Left ventricle myocardium inferior (tissue), 1 donor: ENCODE measurements around the gene ELP4. TPM values are rescaled to one million over a fixed set of nuclear protein-coding genes. Genes with fewer than 3 reads are reported as not detected.

Source experiments
- DNase-seq: peaks from one replicate; pipeline ENCODE4 v3.0.0-alpha.2; 2020
- H3K27ac ChIP-seq: fragments of 200-600 bp; replicated peaks from 2 replicates; pipeline ENCODE4 v1.8.0; 2021
- H3K27me3 ChIP-seq: fragments of 200-600 bp; 2 replicates; pipeline ENCODE4 v1.8.0; 2021; ENCODE audit warnings: low read depth
- H3K36me3 ChIP-seq: fragments of 200-600 bp; 2 replicates; pipeline ENCODE4 v1.8.0; 2021
- H3K4me1 ChIP-seq: fragments of 200-600 bp; 2 replicates; pipeline ENCODE4 v1.8.0; 2021
- H3K4me3 ChIP-seq: fragments of 200-600 bp; 2 replicates; pipeline ENCODE4 v1.8.0; 2021; ENCODE audit warnings: mild to moderate bottlenecking, moderate library complexity
- H3K9me3 ChIP-seq: fragments of 200-600 bp; replicated peaks from 2 replicates; pipeline ENCODE4 v1.8.0; 2021
- intact Hi-C: fragments of 100-400 bp; cut with micrococcal nuclease; formaldehyde crosslinking; loops from one replicate; pipeline ENCODE4 v1.11.0; 2022
- total RNA-seq: library from RNA; stranded (reverse); fragmentation: NEBNext Ultra II Directional; extraction: Animal tissue kit (Norgen Biotek cat#: 25700); gene quantifications from one replicate; pipeline ENCODE4 v1.2.1, GENCODE V29; 2021
- TF ChIP-seq, protein P1 (sequence below): fragments of 200-600 bp; IDR thresholded peaks from 2 replicates; pipeline ENCODE4 v1.8.0; 2021; ENCODE audit warnings: antibody characterized with exemption, mild to moderate bottlenecking, borderline replicate concordance
- donor health status: DM: no; HTN: yes; CAD: no; lungs with severe emphysema.

The ELP4 gene
- total RNA-seq, 1 donor from 2014 or later: 13.6 TPM

DNA sequence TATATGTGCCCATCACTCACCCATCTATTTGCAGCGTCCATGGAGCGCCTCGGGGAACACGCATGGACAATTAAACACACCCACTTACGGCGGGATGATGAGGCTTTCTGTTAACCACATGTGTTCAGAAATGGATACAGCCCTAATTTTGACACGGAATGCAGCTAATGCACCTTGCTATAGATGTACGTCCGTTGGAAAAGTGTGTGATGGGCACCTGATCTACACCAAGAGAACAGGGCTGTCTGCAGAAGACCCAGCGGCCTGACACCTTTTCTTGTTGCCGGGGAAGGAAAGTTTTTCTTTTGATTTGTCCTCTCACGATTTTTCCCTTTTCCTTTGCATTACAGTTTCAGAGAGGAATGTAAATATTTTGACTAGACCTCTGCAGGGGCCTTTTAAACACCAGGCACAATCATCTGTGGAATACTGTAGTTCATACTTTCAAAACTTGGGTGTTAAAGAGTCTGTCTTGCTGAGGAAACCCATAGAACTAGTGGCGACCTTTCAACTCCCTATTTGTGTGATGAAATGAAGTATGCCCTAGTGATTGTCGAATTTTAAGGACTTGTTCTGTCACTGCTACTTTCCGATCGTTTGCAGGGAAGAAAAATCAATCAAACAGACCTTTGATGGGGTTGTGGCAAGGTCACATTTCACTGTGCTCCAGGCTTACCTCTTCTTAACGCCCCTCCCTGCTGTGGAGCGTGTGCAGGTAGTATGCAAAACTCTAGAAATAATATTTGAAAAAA, 318.1 kb downstream of the ELP4 start:
- intact Hi-C loops: no loop called here
- Histone ChIP-seq H3K27ac (no peak overlapping the region), H3K27me3 (peaks cover 100% of the 10 kb centered on the region)

DNA sequence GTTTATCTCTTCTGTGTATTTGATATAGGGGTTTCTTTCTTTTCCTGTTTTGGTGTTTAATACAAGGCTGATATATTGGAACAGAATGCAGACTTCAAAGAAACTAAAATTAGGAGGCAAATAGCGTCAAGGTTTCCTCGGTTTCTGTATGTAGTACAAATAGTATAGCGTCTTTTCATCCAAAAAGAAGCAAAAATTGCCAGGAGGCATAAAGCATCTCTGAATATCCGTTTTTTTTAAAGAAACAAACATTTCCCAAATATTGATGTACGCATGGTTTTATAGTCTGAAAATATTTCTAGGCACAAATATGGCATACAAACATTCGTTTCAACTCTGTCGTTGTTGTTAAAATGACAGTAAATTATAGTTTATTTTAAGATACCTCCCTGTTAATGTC, 318.6 kb downstream of the ELP4 start:
- H3K27ac ChIP-seq: no peak overlapping the region
- H3K9me3 ChIP-seq: no peaks in the 10 kb centered on the region
- TF ChIP-seq, protein P1, sequence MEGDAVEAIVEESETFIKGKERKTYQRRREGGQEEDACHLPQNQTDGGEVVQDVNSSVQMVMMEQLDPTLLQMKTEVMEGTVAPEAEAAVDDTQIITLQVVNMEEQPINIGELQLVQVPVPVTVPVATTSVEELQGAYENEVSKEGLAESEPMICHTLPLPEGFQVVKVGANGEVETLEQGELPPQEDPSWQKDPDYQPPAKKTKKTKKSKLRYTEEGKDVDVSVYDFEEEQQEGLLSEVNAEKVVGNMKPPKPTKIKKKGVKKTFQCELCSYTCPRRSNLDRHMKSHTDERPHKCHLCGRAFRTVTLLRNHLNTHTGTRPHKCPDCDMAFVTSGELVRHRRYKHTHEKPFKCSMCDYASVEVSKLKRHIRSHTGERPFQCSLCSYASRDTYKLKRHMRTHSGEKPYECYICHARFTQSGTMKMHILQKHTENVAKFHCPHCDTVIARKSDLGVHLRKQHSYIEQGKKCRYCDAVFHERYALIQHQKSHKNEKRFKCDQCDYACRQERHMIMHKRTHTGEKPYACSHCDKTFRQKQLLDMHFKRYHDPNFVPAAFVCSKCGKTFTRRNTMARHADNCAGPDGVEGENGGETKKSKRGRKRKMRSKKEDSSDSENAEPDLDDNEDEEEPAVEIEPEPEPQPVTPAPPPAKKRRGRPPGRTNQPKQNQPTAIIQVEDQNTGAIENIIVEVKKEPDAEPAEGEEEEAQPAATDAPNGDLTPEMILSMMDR: no peak
- peaks cover 100% of the 10 kb centered on the region for H3K27me3 ChIP-seq
- DNase-seq: no peak
- no peak overlapping the region for H3K4me3 ChIP-seq
- intact Hi-C loops: no loop called here
- peaks cover 22% of the 10 kb centered on the region for H3K4me1 ChIP-seq
- no peaks in the 10 kb centered on the region for H3K36me3 ChIP-seq

More for the DNA sequence above, 318.1 kb downstream of the ELP4 start:
- DNase-seq: no peak
- TF ChIP-seq, protein P1: no peak
- Histone ChIP-seq H3K4me3 (peak overlapping the region; percentile 38), H3K9me3 (no peaks in the 10 kb centered on the region), H3K4me1 (peaks cover 22% of the 10 kb centered on the region), H3K36me3 (no peaks in the 10 kb centered on the region)

DNA sequence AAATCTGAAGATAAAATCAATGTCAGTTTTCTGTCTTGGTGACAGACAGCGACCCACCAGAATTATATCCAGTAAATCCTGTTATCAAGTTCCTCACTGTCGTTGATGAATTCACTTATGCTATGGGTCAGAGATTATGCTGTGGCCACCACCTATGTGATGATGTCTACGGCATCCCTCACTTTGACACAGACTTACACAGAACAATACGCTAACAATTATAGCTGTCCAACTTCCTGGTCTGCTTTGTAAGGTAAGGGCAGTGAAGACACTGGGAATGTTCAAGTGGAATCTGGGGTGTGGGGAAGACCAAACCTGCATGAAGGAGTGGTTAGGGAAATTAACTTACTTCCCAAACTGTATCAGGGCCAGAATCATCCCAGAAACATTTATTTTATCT, 320.8 kb downstream of the ELP4 start:
- Histone ChIP-seq H3K4me1 (peaks cover 18% of the 10 kb centered on the region), H3K36me3 (no peaks in the 10 kb centered on the region), H3K9me3 (no peaks in the 10 kb centered on the region), H3K27me3 (peaks cover 100% of the 10 kb centered on the region), H3K4me3 (no peak overlapping the region), H3K27ac (no peak overlapping the region)
- no peak for DNase-seq
- TF ChIP-seq, protein P1: no peak
- intact Hi-C loops: no loop called here

DNA sequence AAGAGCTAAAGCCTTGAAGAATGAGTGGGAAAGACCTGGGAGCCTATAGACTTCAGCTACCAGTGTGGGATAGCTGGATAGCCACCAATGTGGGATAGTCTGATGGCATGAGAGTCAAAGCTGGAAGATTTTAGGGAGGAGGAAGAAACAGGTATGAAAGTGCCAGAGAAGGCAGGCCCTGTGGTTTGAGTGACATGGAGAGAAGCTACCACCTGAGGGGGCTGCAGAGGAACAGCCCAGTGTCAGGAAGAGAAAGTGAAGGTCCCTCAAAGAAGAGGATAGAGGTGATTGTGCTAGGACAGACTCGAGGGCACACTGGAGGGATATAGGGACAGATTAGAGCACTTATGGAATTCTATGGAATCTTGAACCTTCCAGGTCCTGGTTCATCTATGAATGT, 324.7 kb downstream of the ELP4 start:
- Histone ChIP-seq H3K9me3 (no peaks in the 10 kb centered on the region), H3K4me3 (no peak overlapping the region), H3K27me3 (peaks cover 100% of the 10 kb centered on the region), H3K27ac (no peak overlapping the region), H3K36me3 (no peaks in the 10 kb centered on the region), H3K4me1 (no peaks in the 10 kb centered on the region)
- TF ChIP-seq, protein P1: no peak
- intact Hi-C loops: no loop called here
- DNase-seq: no peak

Other genes with a start within 250 kb of the ELP4 start
- gene DCDC1, start 140.0 kb upstream of the ELP4 start, total RNA-seq: not detected
- 22.9 TPM for gene DNAJC24, start 139.9 kb upstream of the ELP4 start, total RNA-seq
- gene IMMP1L, start 145 bp upstream of the ELP4 start, total RNA-seq: 30.6 TPM